H1 (cell line): ENCODE data around the gene TLR7. TPM values are rescaled to one million over a fixed set of nuclear protein-coding genes. Genes with fewer than 3 reads are reported as not detected.

ENCODE experiments used
- CTCF ChIA-PET: fragments of 300-600 bp; sonication (Branson Sonifier 250); formaldehyde crosslinking; loops from one replicate; lab custom pipeline; 2021; ENCODE audit not compliant: partially characterized antibody; lab: Charles Lee
- POLR2A ChIA-PET: fragments of 300-600 bp; sonication (Branson Sonifier 250); formaldehyde crosslinking; loops from one replicate; lab custom pipeline; 2021; ENCODE audit warnings: inconsistent platforms; ENCODE audit not compliant: partially characterized antibody; lab: Charles Lee
- DNase-seq, 2 experiments: peaks; one replicate each; pipeline versions ENCODE4 v3.0.0 to v3.0.0-alpha.2; 2010 to 2022; ENCODE audit warnings: low spot score in 2 of 2, low read depth in 1 of 2, mixed read lengths in 1 of 2
- FAIRE-seq: peaks from 2 replicates; lab custom pipeline; 2011; peaks lifted over from hg19 to GRCh38; lab: Jason Lieb, UNC
- H2AFZ ChIP-seq: 2 replicates; pipeline ENCODE4 v1.8.1; 2012; ENCODE audit warnings: low read length, inconsistent platforms
- H2AK5ac ChIP-seq: 2 replicates; pipeline ENCODE4 v1.6.1; 2013; ENCODE audit warnings: low read depth, low read length
- H2BK120ac ChIP-seq: replicated peaks from 2 replicates; pipeline ENCODE3; 2013; ENCODE audit warnings: low read depth, low read length, inconsistent platforms
- H2BK12ac ChIP-seq: 2 replicates; pipeline ENCODE4 v1.6.1; 2013; ENCODE audit warnings: low read depth, low read length
- H2BK15ac ChIP-seq: 2 replicates; pipeline ENCODE4 v1.6.1; 2013; ENCODE audit warnings: low read length
- H2BK20ac ChIP-seq: 2 replicates; pipeline ENCODE4 v1.6.1; 2013; ENCODE audit warnings: low read length
- H2BK5ac ChIP-seq: 2 replicates; pipeline ENCODE4 v1.6.1; 2013; ENCODE audit warnings: low read depth, low read length
- H3K14ac ChIP-seq: 2 replicates; pipeline ENCODE4 v1.6.1; 2013; ENCODE audit warnings: inconsistent platforms; ENCODE audit not compliant: insufficient read length
- H3K18ac ChIP-seq: 2 replicates; pipeline ENCODE4 v1.6.1; 2013; ENCODE audit warnings: low read length; ENCODE audit errors: extremely low read depth
- H3K23ac ChIP-seq: 2 replicates; pipeline ENCODE4 v1.6.1; 2013; ENCODE audit warnings: inconsistent platforms; ENCODE audit not compliant: insufficient read length
- H3K23me2 ChIP-seq: 2 replicates; pipeline ENCODE4 v1.6.1; 2013; ENCODE audit warnings: low read depth, low read length
- H3K27ac ChIP-seq: 2 replicates; pipeline ENCODE4 v1.6.1; 2011; ENCODE audit warnings: low read depth, low read length, inconsistent platforms
- H3K27me3 ChIP-seq, 4 experiments: replicated peaks in 1 of 4; 1 replicate in 1 of 4; 2 replicates in 3 of 4; pipeline versions ENCODE4 v1.6.1 to v1.8.1; 2011 to 2013; ENCODE audit warnings: low read length in 3 of 4, mild to moderate bottlenecking in 3 of 4, inconsistent platforms in 2 of 4, mixed read lengths in 2 of 4, moderate library complexity in 1 of 4; ENCODE audit not compliant: control insufficient read depth in 3 of 4, insufficient read depth in 3 of 4; ENCODE audit errors: extremely low read depth in 1 of 4
- H3K36me3 ChIP-seq, 4 experiments: 2 replicates each; pipeline versions ENCODE4 v1.6.1 to v1.8.1; 2011 to 2013; ENCODE audit warnings: mild to moderate bottlenecking in 4 of 4, low read length in 3 of 4, moderate library complexity in 2 of 4, control low read depth in 1 of 4, inconsistent platforms in 1 of 4; ENCODE audit not compliant: insufficient read depth in 4 of 4, control insufficient read depth in 2 of 4
- H3K4ac ChIP-seq: replicated peaks from 2 replicates; pipeline ENCODE3; 2013; ENCODE audit warnings: low read length, low read depth, mixed read lengths, inconsistent platforms; ENCODE audit not compliant: insufficient read length
- H3K4me1 ChIP-seq, 4 experiments: replicated peaks in 1 of 4; 1 replicate in 1 of 4; 2 replicates in 3 of 4; pipeline versions ENCODE4 v1.6.1 to v1.8.1; 2011 to 2013; ENCODE audit warnings: low read length in 3 of 4, inconsistent platforms in 2 of 4, mixed read lengths in 1 of 4; ENCODE audit not compliant: insufficient read depth in 4 of 4, control insufficient read depth in 3 of 4
- H3K4me2 ChIP-seq, 2 experiments: 2 replicates each; pipeline versions ENCODE4 v1.6.1 to v1.8.1; 2011 to 2013; ENCODE audit warnings: low read depth in 2 of 2, low read length in 2 of 2, control low read depth in 1 of 2, inconsistent platforms in 1 of 2, mild to moderate bottlenecking in 1 of 2; ENCODE audit not compliant: insufficient read depth in 1 of 2
- H3K4me3 ChIP-seq, 4 experiments: fragments of 200-600, 300-600 bp in 1 of 4; sonication (generic), shearing (Covaris generic), sonication (Bioruptor Twin) in 1 of 4; 2 replicates each; pipeline versions ENCODE4 v1.5.1 to v1.8.1; 2011 to 2016; ENCODE audit warnings: low read length in 4 of 4, low read depth in 3 of 4, control low read depth in 2 of 4, inconsistent platforms in 2 of 4, mild to moderate bottlenecking in 2 of 4, mixed read lengths in 1 of 4, moderate library complexity in 1 of 4; ENCODE audit not compliant: insufficient read depth in 2 of 4; ENCODE audit errors: extremely low read depth in 1 of 4
- H3K56ac ChIP-seq: replicated peaks from 2 replicates; pipeline ENCODE3; 2013; ENCODE audit warnings: low read depth, mild to moderate bottlenecking, mixed read lengths, low read length, inconsistent platforms; ENCODE audit not compliant: insufficient read length
- H3K79me1 ChIP-seq: 2 replicates; pipeline ENCODE4 v1.6.1; 2013; ENCODE audit warnings: low read depth, low read length, control low read depth
- H3K79me2 ChIP-seq, 2 experiments: 2 replicates each; pipeline versions ENCODE4 v1.6.1 to v1.8.1; 2012 to 2013; ENCODE audit warnings: low read length in 2 of 2, mild to moderate bottlenecking in 2 of 2, inconsistent platforms in 1 of 2; ENCODE audit not compliant: insufficient read depth in 2 of 2, control insufficient read depth in 1 of 2
- H3K9ac ChIP-seq, 4 experiments: replicated peaks in 1 of 4; 1 replicate in 1 of 4; 2 replicates in 3 of 4; pipeline versions ENCODE4 v1.6.1 to v1.8.1; 2011 to 2013; ENCODE audit warnings: low read depth in 3 of 4, low read length in 3 of 4, control low read depth in 2 of 4, mild to moderate bottlenecking in 2 of 4, moderate library complexity in 2 of 4, inconsistent platforms in 1 of 4; ENCODE audit errors: extremely low read depth in 1 of 4
- H3K9me3 ChIP-seq, 2 experiments: 2 replicates each; pipeline versions ENCODE4 v1.6.1 to v1.8.1; 2012 to 2013; ENCODE audit warnings: mild to moderate bottlenecking in 2 of 2, moderate library complexity in 2 of 2, control low read depth in 1 of 2, inconsistent platforms in 1 of 2, low read depth in 1 of 2, low read length in 1 of 2, mixed read lengths in 1 of 2; ENCODE audit not compliant: insufficient read depth in 2 of 2
- H4K20me1 ChIP-seq, 2 experiments: replicated peaks in 1 of 2; 2 replicates each; pipeline versions ENCODE3 to v1.8.1; 2011 to 2013; ENCODE audit warnings: inconsistent platforms in 2 of 2, low read length in 2 of 2, mild to moderate bottlenecking in 1 of 2; ENCODE audit not compliant: insufficient read depth in 2 of 2, control insufficient read depth in 1 of 2
- H4K5ac ChIP-seq: 2 replicates; pipeline ENCODE4 v1.6.1; 2013; ENCODE audit warnings: low read length, low read depth, mixed read lengths, inconsistent platforms; ENCODE audit not compliant: insufficient read length
- H4K8ac ChIP-seq: 2 replicates; pipeline ENCODE4 v1.8.0; 2013; ENCODE audit warnings: mild to moderate bottlenecking, moderate library complexity, low read length, inconsistent platforms; ENCODE audit not compliant: insufficient read depth; ENCODE audit errors: extremely low read depth
- H4K91ac ChIP-seq: replicated peaks from 2 replicates; pipeline ENCODE3; 2013; ENCODE audit warnings: low read length, mixed read lengths, inconsistent platforms; ENCODE audit not compliant: insufficient read length
- ASH2L ChIP-seq: fragments of 200-600, 300-600 bp; sonication (generic); IDR thresholded peaks from one replicate; pipeline ENCODE4 v1.7.1; 2017; ENCODE audit warnings: low read length
- CTCF ChIP-seq, 3 experiments: IDR thresholded peaks; 1 replicate in 2 of 3; 2 replicates in 1 of 3; pipeline versions ENCODE4 v1.5.1 to v1.6.1; 2011; ENCODE audit warnings: low read length in 3 of 3, mild to moderate bottlenecking in 3 of 3, inconsistent platforms in 2 of 3, low read depth in 1 of 3, moderate library complexity in 1 of 3; ENCODE audit not compliant: insufficient read depth in 1 of 3; ENCODE audit errors: control extremely low read depth in 1 of 3
- RAD21 ChIP-seq, 2 experiments: IDR thresholded peaks in 1 of 2; conservative IDR thresholded peaks in 1 of 2; 2 replicates each; pipeline ENCODE4 v1.6.1; 2011; ENCODE audit warnings: low read depth in 2 of 2, low read length in 2 of 2, improper control_type of control experiment in 1 of 2, inconsistent platforms in 1 of 2, mild to moderate bottlenecking in 1 of 2, moderate library complexity in 1 of 2
- SP4 ChIP-seq: IDR thresholded peaks from 2 replicates; pipeline ENCODE4 v1.6.1; 2012; ENCODE audit warnings: low read length, inconsistent platforms
- TAF7 ChIP-seq: optimal IDR thresholded peaks from 2 replicates; pipeline ENCODE3; 2011; ENCODE audit warnings: low read depth, mild to moderate bottlenecking, inconsistent platforms, low read length, moderate library complexity, borderline replicate concordance
- WGBS, 2 experiments: shearing (Covaris generic) in 1 of 2; methylation state at CpG; one replicate each; pipeline versions ENCODE4 v1.1.6 to v1.1.7; 2013 to 2015; ENCODE audit warnings: low lambda C conversion rate in 2 of 2, mixed read lengths in 2 of 2, inconsistent platforms in 1 of 2, low coverage in 1 of 2, missing lambda C conversion rate in 1 of 2; ENCODE audit not compliant: insufficient replicate concordance in 2 of 2, insufficient coverage in 1 of 2, insufficient read length in 1 of 2; ENCODE audit errors: extremely low coverage in 1 of 2, missing lambda C conversion rate in 1 of 2; 5-methylcytosine and 5-hydroxymethylcytosine counted together
- polyA plus RNA-seq, 7 experiments: library from polyadenylated mRNA; depleted of rRNA in 3 of 7; stranded (reverse) in 5 of 7; unstranded in 2 of 7; fragments of >200 nt in 5 of 7; fragments of 200-250 nt in 2 of 7; gene quantifications; 1 replicate in 5 of 7; 2 replicates in 1 of 7; 4 replicates in 1 of 7; pipeline versions ENCODE4 v1.2.1 to v1.2.3, GENCODE V29; 2011 to 2013; ENCODE audit warnings: missing spikeins in 2 of 7, mixed read lengths in 2 of 7
- total RNA-seq: library from RNA; stranded (reverse); fragmentation: NEBNext Ultra II Directional; extraction: Animal tissue kit (Norgen Biotek cat#: 25700); gene quantifications from 2 replicates; pipeline ENCODE4 v1.2.1, GENCODE V29; 2021

TLR7 gene
- total and polyA plus RNA-seq, 2 of the 8 experiments (the other 6 are each of a cell fraction or from before 2014, with no cell fraction given), result 0.02 TPM; not detected in 1

GRCh38 chrX:12912791-12913482 lies 46.1 kb downstream of the TLR7 start:
- no peak overlapping the region for H2BK12ac ChIP-seq
- DNase-seq (no peak), FAIRE-seq (no peak)
- H2AFZ ChIP-seq, result no peak overlapping the region
- H3K56ac ChIP-seq, result no peak overlapping the region
- no peak overlapping the region for H3K23ac ChIP-seq
- H2BK15ac ChIP-seq, result no peak overlapping the region
- H3K9me3 ChIP-seq, result no peaks in the 10 kb centered on the region
- 95% methylated on average over 5 of the region's 5 CpGs; no CpG with 5 or more reads in 1 of the 2 experiments for WGBS, 2 experiments
- H4K20me1 ChIP-seq, result no peaks in the 10 kb centered on the region
- no peak overlapping the region for H3K27ac ChIP-seq
- no peak overlapping the region for H3K9ac ChIP-seq
- H4K5ac ChIP-seq, result no peak overlapping the region
- ChIA-PET CTCF (interaction anchor here (1.1 to 2.3 kb wide), 2 partner anchors 12 to 98 kb away, joined by 4 to 6 read pairs; no protein-coding TSS in a partner anchor), POLR2A (no interaction called here)
- H3K36me3 ChIP-seq, result no peaks in the 10 kb centered on the region
- H3K27me3 ChIP-seq, result no peaks in the 10 kb centered on the region
- no peak overlapping the region for H3K14ac ChIP-seq
- H3K4ac ChIP-seq, result no peak overlapping the region
- no peaks in the 10 kb centered on the region for H3K79me2 ChIP-seq
- H3K23me2 ChIP-seq, result no peaks in the 10 kb centered on the region
- H3K4me1 ChIP-seq, result no peaks in the 10 kb centered on the region
- H3K4me3 ChIP-seq, result no peak overlapping the region
- TF ChIP-seq RAD21 (IDR thresholded peaks at IDR 0.05 in 1 of 2, conservative IDR thresholded peaks at IDR 0.05 in 1 of 2; ENCODE audit: low read depth in 2 of 2, low read length in 2 of 2) (peak; percentile 25 to 48; a peak in 3 of 4 replicates), CTCF (IDR thresholded peaks at IDR 0.05; ENCODE audit: control extremely low read depth in 1 of 3, insufficient read depth in 1 of 3, low read depth in 1 of 3, low read length in 3 of 3) (peak in 1 of 3 experiments; percentile 18; a peak in 1 of 4 replicates), TAF7 (no peak), ASH2L (no peak), SP4 (no peak)
- H2AK5ac ChIP-seq, result no peak overlapping the region
- H2BK120ac ChIP-seq, result no peak overlapping the region
- no peak overlapping the region for H4K8ac ChIP-seq
- no peak overlapping the region for H3K18ac ChIP-seq
- no peak overlapping the region for H3K4me2 ChIP-seq
- no peak overlapping the region for H2BK5ac ChIP-seq
- no peak overlapping the region for H4K91ac ChIP-seq
- H2BK20ac ChIP-seq, result no peak overlapping the region
- no peaks in the 10 kb centered on the region for H3K79me1 ChIP-seq
